ENCODE results near the gene GLB1L.
A peak's percentile ranks its signal among the peaks of the same experiment; 100 is the strongest.
"Not testable (repeated sequence)": the region's sequence is repeated elsewhere in the genome, so short reads cannot be mapped to it uniquely, and the experiment has no call there.

Gene GLB1L

GRCh38 chr2:219280651-219281050 lies 35.4 kb upstream of the GLB1L start:
- no peak for DNase-seq (ENCODE audit: low read depth)

- no peak for DNase-seq (ENCODE audit: low read depth)
These were observed 34.8 kb upstream of the GLB1L start for GRCh38 chr2:219279916-219280516.

GRCh38 chr2:219279151-219279915 lies 34.1 kb upstream of the GLB1L start, which contains the start of gene DNAJB2:
Gene DNAJB2, plus strand, starts transcription at chr2:219279366. Its CDS starts 468 bp downstream, at chr2:219279834.
- peak; percentile 76 for DNase-seq (ENCODE audit: low read depth)

- peak; percentile 95 for DNase-seq (ENCODE audit: low read depth)
These were observed 33.5 kb upstream of the GLB1L start for GRCh38 chr2:219278655-219279150.

GRCh38 chr2:219277703-219278654 lies 32.7 kb upstream of the GLB1L start:
- no peak for DNase-seq (ENCODE audit: low read depth)

GRCh38 chr2:219274361-219274921 lies 29.2 kb upstream of the GLB1L start:
- no peak for DNase-seq (ENCODE audit: low read depth)

GRCh38 chr2:219273937-219274336 lies 28.7 kb upstream of the GLB1L start:
- DNase-seq (ENCODE audit: low read depth) = no peak

- DNase-seq (ENCODE audit: low read depth) = no peak
These were observed 27.8 kb upstream of the GLB1L start for GRCh38 chr2:219272995-219273394.

GRCh38 chr2:219272356-219272755 lies 27.1 kb upstream of the GLB1L start:
- DNase-seq (ENCODE audit: low read depth) = no peak

- DNase-seq (ENCODE audit: low read depth) = no peak
These were observed 25.8 kb upstream of the GLB1L start for GRCh38 chr2:219271021-219271420.

- DNase-seq (ENCODE audit: low read depth) = no peak
These were observed 24.8 kb upstream of the GLB1L start for GRCh38 chr2:219270055-219270372.

- DNase-seq (ENCODE audit: low read depth) = no peak
These were observed 24.3 kb upstream of the GLB1L start for GRCh38 chr2:219269362-219270054.

- DNase-seq (ENCODE audit: low read depth) = no peak
These were observed 23.1 kb upstream of the GLB1L start for GRCh38 chr2:219268294-219268693.

- DNase-seq (ENCODE audit: low read depth) = no peak
These were observed 21.6 kb upstream of the GLB1L start for GRCh38 chr2:219266886-219267285.

- no peak for DNase-seq (ENCODE audit: low read depth)
These were observed 21.0 kb upstream of the GLB1L start for GRCh38 chr2:219266232-219266631.

- DNase-seq (ENCODE audit: low read depth) = no peak
These were observed 16.0 kb upstream of the GLB1L start for GRCh38 chr2:219261024-219261855.

GRCh38 chr2:219258942-219259341 lies 13.7 kb upstream of the GLB1L start:
- DNase-seq (ENCODE audit: low read depth) = not testable (repeated sequence)

GRCh38 chr2:219254590-219255201 lies 9.5 kb upstream of the GLB1L start:
- no peak for DNase-seq (ENCODE audit: low read depth)

GRCh38 chr2:219253753-219254589 lies 8.7 kb upstream of the GLB1L start, which contains the start of gene TUBA4A:
Gene TUBA4A, minus strand, starts transcription at chr2:219253918. Its CDS starts 60 bp downstream, at chr2:219253858.
- DNase-seq (ENCODE audit: low read depth) = no peak
